HCT116 (cell line): ENCODE data around the gene MORN1. TPM values are rescaled to one million over a fixed set of nuclear protein-coding genes. Genes with fewer than 3 reads are reported as not detected.

Experiments used
- ATAC-seq: fragments of 200-7000 bp; cut with Tn5 transposase; 2 replicates; pipeline ENCODE4 v1.9.1; 2020; ENCODE audit warnings: mild to moderate bottlenecking, moderate library complexity
- BruUV-seq: library from RNA; stranded (reverse); fragments of 400-500 nt; replicated peaks from 2 replicates; lab custom pipeline; 2021; lab: Mats Ljungman, UMichigan
- CTCF ChIA-PET: fragments of 300-600 bp; sonication (Branson Sonifier 250); formaldehyde crosslinking; loops from one replicate; lab custom pipeline; 2021; ENCODE audit warnings: antibody characterized with exemption; lab: Charles Lee
- POLR2A ChIA-PET: fragments of 300-600, 350-600 bp; sonication (Branson Sonifier 250); formaldehyde crosslinking; loops from one replicate; lab custom pipeline; 2021; ENCODE audit warnings: antibody characterized with exemption; lab: Charles Lee
- RAD21 ChIA-PET, 2 experiments: fragments of 300-600 bp; sonication (Branson Sonifier 250); formaldehyde crosslinking; loops; one replicate each; lab custom pipeline; 2023; ENCODE audit warnings: low total read pairs in 2 of 2; ENCODE audit not compliant: uncharacterized antibody in 2 of 2, unreplicated experiment in 2 of 2, low non-redundant PET in 1 of 2; lab: Charles Lee
- DNase-seq: peaks from one replicate; pipeline ENCODE4 v3.0.0-alpha.2; 2010; ENCODE audit warnings: low read depth, low spot score
- H2AFZ ChIP-seq: fragments of 200-600 bp; shearing (Covaris generic), sonication (generic); 2 replicates; pipeline ENCODE4 v1.6.1; 2017; ENCODE audit warnings: low read depth, mixed run types, mixed read lengths, antibody characterized with exemption, low read length; ENCODE audit not compliant: poor library complexity, severe bottlenecking
- H3K27ac ChIP-seq: 2 replicates; pipeline ENCODE4 v1.5.1; 2012; ENCODE audit warnings: low read depth, low read length
- H3K27me3 ChIP-seq: fragments of 200-600 bp; sonication (generic); 2 replicates; pipeline ENCODE4 v1.6.1; 2016; ENCODE audit warnings: mixed run types, low read length, mixed read lengths; ENCODE audit not compliant: insufficient read depth
- H3K36me3 ChIP-seq, 2 experiments: fragments of 200-500 bp in 1 of 2; fragments of 200-600 bp in 1 of 2; sonication (Bioruptor generic) in 1 of 2; sonication (generic) in 1 of 2; 2 replicates each; pipeline versions ENCODE4 v1.5.1 to v1.6.1; 2014 to 2016; ENCODE audit warnings: low read length in 2 of 2, inconsistent platforms in 1 of 2, mixed read lengths in 1 of 2, mixed run types in 1 of 2; ENCODE audit not compliant: insufficient read depth in 2 of 2, control insufficient read depth in 1 of 2
- H3K4me1 ChIP-seq, 2 experiments: fragments of 200-600 bp in 1 of 2; sonication (generic) in 1 of 2; 2 replicates each; pipeline versions ENCODE4 v1.5.1 to v1.6.1; 2012 to 2017; ENCODE audit warnings: low read length in 2 of 2, inconsistent platforms in 1 of 2, mild to moderate bottlenecking in 1 of 2, mixed read lengths in 1 of 2, mixed run types in 1 of 2, moderate library complexity in 1 of 2; ENCODE audit not compliant: insufficient read depth in 2 of 2, control insufficient read depth in 1 of 2
- H3K4me2 ChIP-seq: fragments of 200-600 bp; sonication (generic); 2 replicates; pipeline ENCODE4 v1.6.1; 2017; ENCODE audit warnings: mixed run types, low read length, mixed read lengths
- H3K4me3 ChIP-seq, 2 experiments: fragments of 200-600 bp in 1 of 2; sonication (generic) in 1 of 2; replicated peaks in 1 of 2; 2 replicates each; pipeline ENCODE4 v1.5.1; 2011 to 2016; ENCODE audit warnings: low read length in 2 of 2, control low read depth in 1 of 2, low read depth in 1 of 2, mild to moderate bottlenecking in 1 of 2, mixed read lengths in 1 of 2, mixed run types in 1 of 2
- H3K79me2 ChIP-seq: fragments of 200-600 bp; sonication (generic); 2 replicates; pipeline ENCODE4 v1.6.1; 2017; ENCODE audit warnings: mild to moderate bottlenecking, mixed run types, low read length, moderate library complexity, mixed read lengths; ENCODE audit not compliant: insufficient read depth
- H3K9ac ChIP-seq: fragments of 200-600 bp; sonication (generic); 2 replicates; pipeline ENCODE4 v1.6.1; 2016; ENCODE audit warnings: low read length, mixed read lengths
- H3K9me2 ChIP-seq: fragments of 200-600 bp; sonication (generic), shearing (Covaris generic); 2 replicates; pipeline ENCODE4 v1.6.1; 2017; ENCODE audit warnings: mixed run types, mild to moderate bottlenecking, moderate library complexity; ENCODE audit not compliant: insufficient read depth
- H3K9me3 ChIP-seq, 2 experiments: fragments of 200-500 bp in 1 of 2; fragments of 200-600 bp in 1 of 2; sonication (Bioruptor generic) in 1 of 2; sonication (generic) in 1 of 2; 2 replicates each; pipeline ENCODE4 v1.6.1; 2014 to 2017; ENCODE audit warnings: low read length in 2 of 2, mixed read lengths in 2 of 2, inconsistent platforms in 1 of 2, low read depth in 1 of 2, mild to moderate bottlenecking in 1 of 2, mixed run types in 1 of 2, moderate library complexity in 1 of 2; ENCODE audit not compliant: control insufficient read depth in 1 of 2, insufficient read depth in 1 of 2
- H4K20me1 ChIP-seq: fragments of 200-600 bp; sonication (generic), shearing (Covaris generic); 2 replicates; pipeline ENCODE4 v1.6.1; 2017; ENCODE audit warnings: mixed run types, mild to moderate bottlenecking, moderate library complexity; ENCODE audit not compliant: insufficient read depth
- ATF3 ChIP-seq: IDR thresholded peaks from 2 replicates; pipeline ENCODE4 v1.6.1; 2012
- CBX3 ChIP-seq: IDR thresholded peaks from 2 replicates; pipeline ENCODE4 v1.6.1; 2012; ENCODE audit warnings: low read depth
- CTCF ChIP-seq, 3 experiments: fragments of 200-600 bp in 1 of 3; sonication (generic) in 1 of 3; IDR thresholded peaks in 2 of 3; conservative IDR thresholded peaks in 1 of 3; 2 replicates each; pipeline ENCODE4 v1.5.1; 2012 to 2017; ENCODE audit warnings: low read depth in 2 of 3, low read length in 2 of 3, antibody characterized with exemption in 1 of 3, borderline replicate concordance in 1 of 3, control low read depth in 1 of 3, mild to moderate bottlenecking in 1 of 3, mixed read lengths in 1 of 3, mixed run types in 1 of 3, moderate library complexity in 1 of 3; ENCODE audit not compliant: insufficient read depth in 1 of 3
- EGR1 ChIP-seq: IDR thresholded peaks from 2 replicates; pipeline ENCODE4 v1.6.1; 2012; ENCODE audit warnings: low read depth
- ELF1 ChIP-seq: IDR thresholded peaks from 2 replicates; pipeline ENCODE4 v1.6.1; 2012; ENCODE audit warnings: low read depth, borderline replicate concordance
- EZH2 ChIP-seq: fragments of 200-600 bp; sonication (generic); IDR thresholded peaks from 2 replicates; pipeline ENCODE4 v1.6.1; 2017; ENCODE audit warnings: antibody characterized with exemption, mixed run types
- JUND ChIP-seq: IDR thresholded peaks from 2 replicates; pipeline ENCODE4 v1.6.1; 2012
- POLR2A ChIP-seq: IDR thresholded peaks from 2 replicates; pipeline ENCODE4 v1.7.0; 2011; ENCODE audit warnings: borderline replicate concordance; ENCODE audit not compliant: insufficient read depth, insufficient read length; ENCODE audit errors: extremely low read depth
- POLR2AphosphoS5 ChIP-seq: IDR thresholded peaks from 2 replicates; pipeline ENCODE4 v1.6.1; 2011; ENCODE audit warnings: mild to moderate bottlenecking, low read depth, low read length, moderate library complexity
- RAD21 ChIP-seq: IDR thresholded peaks from 2 replicates; pipeline ENCODE4 v1.6.1; 2012; ENCODE audit warnings: low read depth, mild to moderate bottlenecking
- SIN3A ChIP-seq: IDR thresholded peaks from 2 replicates; pipeline ENCODE4 v1.6.1; 2012; ENCODE audit warnings: low read depth
- SP1 ChIP-seq: IDR thresholded peaks from 2 replicates; pipeline ENCODE4 v1.6.1; 2012; ENCODE audit warnings: low read depth
- SRF ChIP-seq: IDR thresholded peaks from 2 replicates; pipeline ENCODE4 v1.6.1; 2012; ENCODE audit warnings: low read depth
- YY1 ChIP-seq: IDR thresholded peaks from 2 replicates; pipeline ENCODE4 v1.6.1; 2011; ENCODE audit warnings: low read length, low read depth, moderate library complexity, mild to moderate bottlenecking; ENCODE audit not compliant: insufficient replicate concordance; ENCODE audit errors: extremely low read depth
- ZBTB33 ChIP-seq: IDR thresholded peaks from 2 replicates; pipeline ENCODE4 v1.6.1; 2011; ENCODE audit warnings: mild to moderate bottlenecking, low read length, moderate library complexity; ENCODE audit not compliant: insufficient replicate concordance; ENCODE audit errors: extremely low read depth
- intact Hi-C: fragments of 100-400 bp; cut with micrococcal nuclease; formaldehyde crosslinking; loops from 2 replicates; pipeline ENCODE4 v1.10.0; 2022
- total RNA-seq: library from RNA; stranded (reverse); gene quantifications from one replicate; pipeline ENCODE4 v1.2.1, GENCODE V29; 2021; ENCODE audit not compliant: unreplicated experiment
- TF ChIP-seq, protein P1 (sequence below): IDR thresholded peaks from 2 replicates; pipeline ENCODE4 v1.6.1; 2012; ENCODE audit warnings: low read depth
- TF ChIP-seq, protein P2 (sequence below): IDR thresholded peaks from 2 replicates; pipeline ENCODE4 v1.6.1; 2012

Gene MORN1
- total RNA-seq, 1 experiment from 2014 or later, result 21.4 TPM

- CTCF ChIA-PET, result no interaction called here
- no peak overlapping the region for H3K4me3 ChIP-seq
- intact Hi-C loops, result no loop called here
- H3K9me2 ChIP-seq, result no peaks in the 10 kb centered on the region
- TF ChIP-seq ATF3 (no peak), YY1 (no peak), ZBTB33 (no peak), SP1 (no peak), JUND (no peak), CTCF (IDR thresholded peaks at IDR 0.05 in 2 of 3, conservative IDR thresholded peaks at IDR 0.05 in 1 of 3; ENCODE audit: borderline replicate concordance in 1 of 3, insufficient read depth in 1 of 3, low read depth in 2 of 3, low read length in 2 of 3) (no peak), RAD21 (no peak), CBX3 (no peak), SRF (no peak), EZH2 (no peak), POLR2AphosphoS5 (no peak), EGR1 (no peak), POLR2A (no peak), ELF1 (no peak), SIN3A (no peak)
- TF ChIP-seq, protein P1, sequence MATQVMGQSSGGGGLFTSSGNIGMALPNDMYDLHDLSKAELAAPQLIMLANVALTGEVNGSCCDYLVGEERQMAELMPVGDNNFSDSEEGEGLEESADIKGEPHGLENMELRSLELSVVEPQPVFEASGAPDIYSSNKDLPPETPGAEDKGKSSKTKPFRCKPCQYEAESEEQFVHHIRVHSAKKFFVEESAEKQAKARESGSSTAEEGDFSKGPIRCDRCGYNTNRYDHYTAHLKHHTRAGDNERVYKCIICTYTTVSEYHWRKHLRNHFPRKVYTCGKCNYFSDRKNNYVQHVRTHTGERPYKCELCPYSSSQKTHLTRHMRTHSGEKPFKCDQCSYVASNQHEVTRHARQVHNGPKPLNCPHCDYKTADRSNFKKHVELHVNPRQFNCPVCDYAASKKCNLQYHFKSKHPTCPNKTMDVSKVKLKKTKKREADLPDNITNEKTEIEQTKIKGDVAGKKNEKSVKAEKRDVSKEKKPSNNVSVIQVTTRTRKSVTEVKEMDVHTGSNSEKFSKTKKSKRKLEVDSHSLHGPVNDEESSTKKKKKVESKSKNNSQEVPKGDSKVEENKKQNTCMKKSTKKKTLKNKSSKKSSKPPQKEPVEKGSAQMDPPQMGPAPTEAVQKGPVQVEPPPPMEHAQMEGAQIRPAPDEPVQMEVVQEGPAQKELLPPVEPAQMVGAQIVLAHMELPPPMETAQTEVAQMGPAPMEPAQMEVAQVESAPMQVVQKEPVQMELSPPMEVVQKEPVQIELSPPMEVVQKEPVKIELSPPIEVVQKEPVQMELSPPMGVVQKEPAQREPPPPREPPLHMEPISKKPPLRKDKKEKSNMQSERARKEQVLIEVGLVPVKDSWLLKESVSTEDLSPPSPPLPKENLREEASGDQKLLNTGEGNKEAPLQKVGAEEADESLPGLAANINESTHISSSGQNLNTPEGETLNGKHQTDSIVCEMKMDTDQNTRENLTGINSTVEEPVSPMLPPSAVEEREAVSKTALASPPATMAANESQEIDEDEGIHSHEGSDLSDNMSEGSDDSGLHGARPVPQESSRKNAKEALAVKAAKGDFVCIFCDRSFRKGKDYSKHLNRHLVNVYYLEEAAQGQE, result no peak
- TF ChIP-seq, protein P2, sequence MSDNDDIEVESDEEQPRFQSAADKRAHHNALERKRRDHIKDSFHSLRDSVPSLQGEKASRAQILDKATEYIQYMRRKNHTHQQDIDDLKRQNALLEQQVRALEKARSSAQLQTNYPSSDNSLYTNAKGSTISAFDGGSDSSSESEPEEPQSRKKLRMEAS, result no peak
- no peak overlapping the region for H3K9ac ChIP-seq
- no peak overlapping the region for H3K4me2 ChIP-seq
- peaks cover 3% of the 10 kb centered on the region; the same call in 1 of the 2 replicates for H3K27me3 ChIP-seq
- H2AFZ ChIP-seq, result no peak overlapping the region
- no TSS peak for BruUV-seq
- RAD21 ChIA-PET, result no interaction called here
- H3K9me3 ChIP-seq, result peaks cover 3 to 6% of the 10 kb centered on the region in 2 experiments; a peak in 2 of 4 replicates
- ATAC-seq, result no peak
- POLR2A ChIA-PET, result no interaction called here
- H3K4me1 ChIP-seq, result no peaks in the 10 kb centered on the region
- H4K20me1 ChIP-seq, result no peaks in the 10 kb centered on the region
- H3K36me3 ChIP-seq, result no peaks in the 10 kb centered on the region
- no peak overlapping the region for H3K27ac ChIP-seq
- no peak for DNase-seq
- H3K79me2 ChIP-seq, result no peaks in the 10 kb centered on the region
These were observed 64.8 kb downstream of the MORN1 start for GRCh38 chr1:2326524-2326923.
